Panc1 (cell line): Measurements from ENCODE around the gene TRAPPC2L. TPM values are rescaled to one million over a fixed set of nuclear protein-coding genes. Genes with fewer than 3 reads are reported as not detected.

ENCODE experiments used
- ATAC-seq: fragments of 200-7000 bp; cut with Tn5 transposase; 2 replicates; pipeline ENCODE4 v1.9.1; 2020; ENCODE audit warnings: mild to moderate bottlenecking, moderate library complexity
- BruUV-seq: library from RNA; stranded (reverse); fragments of 400-500 nt; replicated peaks from 2 replicates; lab custom pipeline; 2021; lab: Mats Ljungman, UMichigan
- CTCF ChIA-PET: fragments of 300-600 bp; sonication (Branson Sonifier 250); formaldehyde crosslinking; loops from one replicate; lab custom pipeline; 2022; ENCODE audit warnings: antibody characterized with exemption; lab: Charles Lee
- POLR2A ChIA-PET: fragments of 300-600 bp; sonication (Branson Sonifier 250); formaldehyde crosslinking; loops from one replicate; lab custom pipeline; 2022; ENCODE audit warnings: antibody characterized with exemption; lab: Charles Lee
- DNase-seq: peaks from one replicate; pipeline ENCODE4 v3.0.0-alpha.2; 2010; ENCODE audit warnings: low read depth, low spot score
- H3K27ac ChIP-seq: 2 replicates; pipeline ENCODE4 v1.5.1; 2011; ENCODE audit warnings: mild to moderate bottlenecking, low read length, inconsistent platforms
- H3K27me3 ChIP-seq: fragments of 200-500 bp; sonication (Bioruptor generic); 2 replicates; pipeline ENCODE4 v1.6.0; 2014; ENCODE audit warnings: low read length, inconsistent platforms; ENCODE audit not compliant: control insufficient read depth, insufficient read depth
- H3K36me3 ChIP-seq: fragments of 200-500 bp; sonication (Bioruptor generic); 2 replicates; pipeline ENCODE4 v1.5.1; 2014; ENCODE audit warnings: inconsistent platforms, mild to moderate bottlenecking, low read length, moderate library complexity; ENCODE audit not compliant: control insufficient read depth, insufficient read depth
- H3K4me1 ChIP-seq: 2 replicates; pipeline ENCODE4 v1.5.1; 2011; ENCODE audit warnings: inconsistent platforms, mild to moderate bottlenecking, low read length, moderate library complexity; ENCODE audit not compliant: control insufficient read depth, insufficient read depth
- H3K4me3 ChIP-seq, 2 experiments: 2 replicates each; pipeline ENCODE4 v1.5.1; 2011 to 2012; ENCODE audit warnings: low read depth in 2 of 2, low read length in 2 of 2, mild to moderate bottlenecking in 2 of 2, inconsistent platforms in 1 of 2, moderate library complexity in 1 of 2
- H3K9me3 ChIP-seq: fragments of 200-500 bp; sonication (Bioruptor generic); 2 replicates; pipeline ENCODE4 v1.5.1; 2014; ENCODE audit warnings: low read depth, mild to moderate bottlenecking, inconsistent platforms, low read length, moderate library complexity; ENCODE audit not compliant: control insufficient read depth, insufficient read depth
- CTCF ChIP-seq: fragments of 450-650 bp; IDR thresholded peaks from 2 replicates; pipeline ENCODE4 v1.5.1; 2017; ENCODE audit warnings: mild to moderate bottlenecking
- POLR2AphosphoS5 ChIP-seq: IDR thresholded peaks from 2 replicates; pipeline ENCODE4 v1.6.1; 2012; ENCODE audit warnings: mild to moderate bottlenecking, low read depth, low read length, moderate library complexity
- REST ChIP-seq, 2 experiments: IDR thresholded peaks; 2 replicates each; pipeline ENCODE4 v1.6.1; 2011 to 2012; ENCODE audit warnings: low read depth in 2 of 2, control low read depth in 1 of 2, low read length in 1 of 2, mild to moderate bottlenecking in 1 of 2, moderate library complexity in 1 of 2; ENCODE audit not compliant: insufficient read depth in 1 of 2
- SIN3A ChIP-seq: IDR thresholded peaks from 2 replicates; pipeline ENCODE4 v1.6.1; 2012; ENCODE audit warnings: low read depth, mild to moderate bottlenecking, low read length, moderate library complexity, borderline replicate concordance; ENCODE audit not compliant: insufficient read depth
- TCF7L2 ChIP-seq: IDR thresholded peaks from 2 replicates; pipeline ENCODE4 v1.6.1; 2011; ENCODE audit warnings: mild to moderate bottlenecking, low read depth, low read length, inconsistent platforms
- in situ Hi-C: cut with HindIII; loops from 2 replicates; pipeline ENCODE4 v1.10.0; 2016; ENCODE audit warnings: low sequenced_read_pairs, low pct_unique_long_range_greater_than_20kb
- intact Hi-C: fragments of 100-400 bp; cut with micrococcal nuclease; formaldehyde crosslinking; loops from one replicate; pipeline ENCODE4 v1.10.0; 2022; ENCODE audit not compliant: unreplicated experiment
- total RNA-seq: library from RNA; stranded (reverse); gene quantifications from one replicate; pipeline ENCODE4 v1.2.1, GENCODE V29; 2021; ENCODE audit not compliant: unreplicated experiment

Gene TRAPPC2L
- total RNA-seq, 1 experiment from 2014 or later = 73.8 TPM

- H3K4me1 ChIP-seq = no peaks in the 10 kb centered on the region
- DNase-seq (no peak), ATAC-seq (no peak)
- ChIA-PET CTCF (no interaction called here), POLR2A (no interaction called here)
- H3K9me3 ChIP-seq = no peaks in the 10 kb centered on the region
- H3K27me3 ChIP-seq = no peaks in the 10 kb centered on the region
- in situ Hi-C loops (no loop called here), intact Hi-C loops (no loop called here)
- H3K36me3 ChIP-seq = no peaks in the 10 kb centered on the region
- TF ChIP-seq SIN3A (no peak), CTCF (no peak), POLR2AphosphoS5 (no peak), REST (IDR thresholded peaks at IDR 0.05; ENCODE audit: insufficient read depth in 1 of 2, low read depth in 2 of 2, low read length in 1 of 2) (no peak), TCF7L2 (no peak)
- no peak overlapping the region for H3K27ac ChIP-seq
- no peak overlapping the region for H3K4me3 ChIP-seq
- BruUV-seq = no TSS peak
Observed at GRCh38 chr16:88876942-88877526, 20.1 kb downstream of the TRAPPC2L start.

- Histone ChIP-seq H3K27ac (no peak overlapping the region), H3K9me3 (no peaks in the 10 kb centered on the region), H3K4me3 (no peak overlapping the region), H3K4me1 (no peaks in the 10 kb centered on the region), H3K36me3 (no peaks in the 10 kb centered on the region), H3K27me3 (no peaks in the 10 kb centered on the region)
- ChIA-PET CTCF (no interaction called here), POLR2A (no interaction called here)
- in situ Hi-C loops (no loop called here), intact Hi-C loops (no loop called here)
- TF ChIP-seq TCF7L2 = no peak
- TF ChIP-seq CTCF = no peak
- no peak for TF ChIP-seq REST (IDR thresholded peaks at IDR 0.05; ENCODE audit: insufficient read depth in 1 of 2, low read depth in 2 of 2, low read length in 1 of 2)
- no peak for TF ChIP-seq POLR2AphosphoS5
- TF ChIP-seq SIN3A = no peak
- no peak for DNase-seq
- ATAC-seq = no peak
- BruUV-seq = no TSS peak
Observed at GRCh38 chr16:88877564-88878289, 20.8 kb downstream of the TRAPPC2L start.
